GM19193 (cell line): Measurements from ENCODE around the gene HIGD2A.
A peak's percentile ranks its signal among the peaks of the same experiment; 100 is the strongest.

Source experiments
- POLR2A ChIP-seq: IDR thresholded peaks from 4 replicates; pipeline ENCODE4 v1.6.1; 2011; ENCODE audit not compliant: insufficient read depth, insufficient read length; ENCODE audit errors: extremely low read depth

The HIGD2A gene

GRCh38 chr5:176388444-176389134, at the start of gene HIGD2A, which contains the start of gene NOP16:
TSS of gene HIGD2A (plus strand) at chr5:176388751. CDS start at chr5:176388820, 69 bp downstream.
TSS of gene NOP16 (minus strand) at chr5:176388598. CDS start at chr5:176388539, 59 bp downstream.
- TF ChIP-seq POLR2A, result peak; percentile 71

GRCh38 chr5:176339304-176339703, 49.2 kb upstream of the HIGD2A start:
- no peak for TF ChIP-seq POLR2A

- no peak for TF ChIP-seq POLR2A
Measured at GRCh38 chr5:176341325-176342157, 47.0 kb upstream of the HIGD2A start.

- TF ChIP-seq POLR2A, result no peak
Measured at GRCh38 chr5:176342158-176342483, 46.4 kb upstream of the HIGD2A start.

- TF ChIP-seq POLR2A, result no peak
Measured at GRCh38 chr5:176342766-176343458, 45.6 kb upstream of the HIGD2A start.

- no peak for TF ChIP-seq POLR2A
Measured at GRCh38 chr5:176350416-176350815, 38.1 kb upstream of the HIGD2A start.

- no peak for TF ChIP-seq POLR2A
Measured at GRCh38 chr5:176352116-176352878, 36.3 kb upstream of the HIGD2A start.

GRCh38 chr5:176353533-176353932, 35.0 kb upstream of the HIGD2A start:
- TF ChIP-seq POLR2A, result no peak

GRCh38 chr5:176355400-176356178, 33.0 kb upstream of the HIGD2A start:
- TF ChIP-seq POLR2A, result no peak

- TF ChIP-seq POLR2A, result no peak
Measured at GRCh38 chr5:176356179-176356566, 32.4 kb upstream of the HIGD2A start.

GRCh38 chr5:176359658-176360057, 28.9 kb upstream of the HIGD2A start:
- TF ChIP-seq POLR2A, result no peak

GRCh38 chr5:176360894-176361436, 27.6 kb upstream of the HIGD2A start:
- TF ChIP-seq POLR2A, result no peak

- peak; percentile 98 for TF ChIP-seq POLR2A
Measured at GRCh38 chr5:176361437-176362232, 26.9 kb upstream of the HIGD2A start, which contains the start of gene KIAA1191. TSS of gene KIAA1191 (minus strand) at chr5:176361764. CDS start at chr5:176359508, 2,256 bp downstream.

GRCh38 chr5:176362233-176362490, 26.4 kb upstream of the HIGD2A start:
- TF ChIP-seq POLR2A, result no peak
